Naive B cell (primary cell): ENCODE data around the gene PLA2G4D. TPM values are rescaled to one million over a fixed set of nuclear protein-coding genes. Genes with fewer than 3 reads are reported as not detected.

ENCODE experiments used
- ATAC-seq, 2 donors: fragments of 150-1000 bp; cut with Tn5 transposase; 2 replicates each; pipeline ENCODE4 v1.10.0; 2021; ENCODE audit warnings: low read depth in 2 of 2, mild to moderate bottlenecking in 2 of 2, moderate library complexity in 2 of 2
- DNase-seq: peaks from one replicate; pipeline ENCODE4 v3.0.0; 2022
- H3K27ac Mint-ChIP-seq, 6 donors: one replicate each; pipeline ENCODE4 v1.8.0; 2020 to 2022; ENCODE audit warnings: mild to moderate bottlenecking in 6 of 6, mixed read lengths in 6 of 6, moderate library complexity in 5 of 6, inconsistent platforms in 2 of 6
- H3K27me3 Mint-ChIP-seq, 3 donors: one replicate each; pipeline ENCODE4 v1.8.0; 2021 to 2022; ENCODE audit warnings: mixed read lengths in 3 of 3, mild to moderate bottlenecking in 1 of 3
- H3K36me3 Mint-ChIP-seq, 2 donors: one replicate each; pipeline ENCODE4 v1.8.0; 2020 to 2022; ENCODE audit warnings: mixed read lengths in 2 of 2, inconsistent platforms in 1 of 2, mild to moderate bottlenecking in 1 of 2
- H3K4me1 Mint-ChIP-seq, 3 donors: one replicate each; pipeline ENCODE4 v1.8.0; 2020 to 2022; ENCODE audit warnings: mixed read lengths in 3 of 3, inconsistent platforms in 1 of 3, mild to moderate bottlenecking in 1 of 3, moderate library complexity in 1 of 3
- H3K4me3 Mint-ChIP-seq, 8 donors: one replicate each; pipeline ENCODE4 v1.8.0; 2020 to 2022; ENCODE audit warnings: mild to moderate bottlenecking in 8 of 8, mixed read lengths in 8 of 8, moderate library complexity in 8 of 8, inconsistent platforms in 2 of 8
- H3K9me3 Mint-ChIP-seq, 7 donors: one replicate each; pipeline ENCODE4 v1.8.0; 2020 to 2022; ENCODE audit warnings: mixed read lengths in 7 of 7, mild to moderate bottlenecking in 5 of 7, inconsistent platforms in 2 of 7, moderate library complexity in 1 of 7
- polyA plus RNA-seq, 6 donors: library from polyadenylated mRNA; unstranded; fragments of 300-500 nt; fragmentation: Illumina TruSeq; gene quantifications; one replicate each; pipeline ENCODE4 v1.2.3, GENCODE V29; 2021; ENCODE audit warnings: low read depth in 6 of 6

The PLA2G4D gene
- polyA plus RNA-seq, 6 donors from 2014 or later = not detected

DNA sequence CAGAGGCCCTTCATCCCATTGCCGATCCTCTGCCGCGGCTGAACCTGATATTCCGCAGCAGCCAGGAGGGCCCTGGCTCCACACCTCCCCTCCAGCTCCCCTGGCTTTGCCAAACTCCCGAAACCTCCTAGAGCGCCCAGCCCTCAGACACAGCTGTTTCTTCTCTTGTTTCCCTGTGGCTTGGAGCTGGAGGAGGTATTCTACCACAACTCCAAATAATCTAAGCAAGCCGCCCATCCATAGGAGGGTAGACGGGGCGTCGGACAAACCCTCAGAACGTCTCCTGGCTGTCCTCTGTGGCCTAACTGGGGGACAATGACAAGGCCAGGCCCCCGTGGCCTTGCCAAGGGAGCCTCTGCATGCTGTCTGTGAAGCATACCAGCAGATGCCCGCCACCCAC lies 10.4 kb downstream of the PLA2G4D start:
- Mint-ChIP-seq H3K9me3 (no peaks in the 10 kb centered on the region), H3K27ac (no peak overlapping the region), H3K27me3 (peaks cover 4 to 39% (median 32%) of the 10 kb centered on the region in 3 donors), H3K4me1 (peaks cover 6 to 8% (median 6%) of the 10 kb centered on the region in 3 donors), H3K36me3 (no peaks in the 10 kb centered on the region), H3K4me3 (no peak overlapping the region)
- ATAC-seq = no peak
- no peak for DNase-seq

- DNase-seq = no peak
- Mint-ChIP-seq H3K4me1 (peaks cover 6 to 8% (median 6%) of the 10 kb centered on the region in 3 donors), H3K36me3 (no peaks in the 10 kb centered on the region), H3K4me3 (no peak overlapping the region), H3K27me3 (peaks cover 4 to 39% (median 32%) of the 10 kb centered on the region in 3 donors), H3K9me3 (no peaks in the 10 kb centered on the region), H3K27ac (no peak overlapping the region)
- ATAC-seq = no peak
Measured at GRCh38 chr15:42083605-42083908, 10.8 kb downstream of the PLA2G4D start.

GRCh38 chr15:42082823-42083604 lies 11.3 kb downstream of the PLA2G4D start:
- Mint-ChIP-seq H3K9me3 (no peaks in the 10 kb centered on the region), H3K27ac (peak overlapping the region in 1 of 6 donors; percentile 80), H3K4me3 (no peak overlapping the region), H3K36me3 (no peaks in the 10 kb centered on the region), H3K27me3 (peaks cover 4 to 35% (median 26%) of the 10 kb centered on the region in 3 donors), H3K4me1 (peaks cover 6 to 8% (median 6%) of the 10 kb centered on the region in 3 donors)
- no peak for DNase-seq
- no peak for ATAC-seq

DNA sequence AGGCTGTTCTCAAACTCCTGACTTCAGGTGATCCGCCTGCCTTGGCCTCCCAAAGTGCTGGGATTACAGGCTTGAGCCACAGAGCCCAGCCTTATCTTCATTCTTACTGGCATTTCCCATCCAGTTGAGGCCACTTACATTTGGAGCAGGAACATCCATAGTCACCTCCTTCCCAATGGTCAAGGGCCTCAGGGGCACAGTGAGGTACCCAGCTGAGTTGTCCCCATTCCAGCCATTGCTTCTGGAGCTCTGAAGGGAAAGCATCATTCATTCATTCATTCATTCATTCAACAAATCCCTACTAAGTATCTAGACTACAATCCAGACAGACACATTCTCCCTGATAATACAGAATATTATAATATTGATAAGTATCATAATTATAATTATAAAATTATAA lies 12.2 kb downstream of the PLA2G4D start:
- Mint-ChIP-seq H3K27ac (no peak overlapping the region), H3K27me3 (peaks cover 4 to 31% (median 21%) of the 10 kb centered on the region in 3 donors), H3K9me3 (no peaks in the 10 kb centered on the region), H3K36me3 (no peaks in the 10 kb centered on the region), H3K4me1 (peaks cover 6 to 8% (median 6%) of the 10 kb centered on the region in 3 donors), H3K4me3 (no peak overlapping the region)
- no peak for ATAC-seq
- no peak for DNase-seq

DNA sequence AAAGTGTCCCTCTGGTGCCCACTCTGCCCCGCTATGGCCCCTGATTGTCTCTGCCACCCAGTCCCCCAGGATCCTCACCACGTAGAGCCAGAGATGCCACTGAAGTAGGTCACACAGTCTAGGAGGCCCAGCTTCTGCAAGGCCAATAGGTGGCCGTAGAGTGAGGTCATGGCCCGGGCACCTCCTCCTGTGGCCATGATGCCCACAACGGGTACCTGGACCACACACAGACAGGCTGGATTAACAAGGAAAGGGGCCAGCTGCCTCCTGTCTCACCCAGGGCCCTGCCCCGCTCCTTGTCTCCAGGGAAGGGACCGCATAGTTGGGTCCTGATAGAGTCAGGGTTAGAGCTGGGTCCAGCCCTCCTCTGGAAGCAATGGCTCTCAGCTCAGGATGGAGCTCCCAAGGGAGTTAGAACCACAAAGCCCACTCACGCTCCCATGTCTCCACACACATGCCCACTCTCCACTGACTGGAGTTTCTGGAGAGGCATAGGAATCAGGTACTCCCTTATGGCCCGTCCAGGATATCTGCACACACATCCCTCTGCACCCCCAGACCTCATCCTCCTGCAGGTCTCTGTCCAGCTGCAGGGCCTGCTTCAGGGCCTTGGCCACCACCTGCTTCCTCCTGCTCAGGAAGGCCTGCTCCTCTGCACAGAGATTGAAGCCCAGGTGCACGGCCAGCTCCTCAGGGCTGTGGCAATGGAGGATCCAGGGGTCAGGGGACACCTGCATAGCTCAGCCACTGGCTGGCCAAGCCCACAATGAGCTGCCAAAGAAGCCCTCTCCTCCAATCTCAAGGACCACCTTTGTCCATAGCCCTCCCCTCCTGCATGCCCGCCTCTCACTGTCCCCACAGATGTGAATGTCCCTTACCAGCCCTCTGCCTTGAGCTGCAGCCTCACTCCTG lies 13.2 kb downstream of the PLA2G4D start:
- Mint-ChIP-seq H3K27me3 (peaks cover 4 to 25% (median 21%) of the 10 kb centered on the region in 3 donors), H3K4me3 (no peak overlapping the region), H3K4me1 (peaks cover 6 to 8% (median 6%) of the 10 kb centered on the region in 3 donors), H3K27ac (no peak overlapping the region), H3K9me3 (no peaks in the 10 kb centered on the region), H3K36me3 (no peaks in the 10 kb centered on the region)
- ATAC-seq = no peak
- DNase-seq = no peak

GRCh38 chr15:42080186-42080918 lies 14.0 kb downstream of the PLA2G4D start:
- DNase-seq = no peak
- Mint-ChIP-seq H3K9me3 (no peaks in the 10 kb centered on the region), H3K4me3 (no peak overlapping the region), H3K36me3 (no peaks in the 10 kb centered on the region), H3K27ac (no peak overlapping the region), H3K4me1 (peaks cover 6 to 8% (median 6%) of the 10 kb centered on the region in 3 donors), H3K27me3 (peaks cover 4 to 25% (median 21%) of the 10 kb centered on the region in 3 donors)
- no peak for ATAC-seq

DNA sequence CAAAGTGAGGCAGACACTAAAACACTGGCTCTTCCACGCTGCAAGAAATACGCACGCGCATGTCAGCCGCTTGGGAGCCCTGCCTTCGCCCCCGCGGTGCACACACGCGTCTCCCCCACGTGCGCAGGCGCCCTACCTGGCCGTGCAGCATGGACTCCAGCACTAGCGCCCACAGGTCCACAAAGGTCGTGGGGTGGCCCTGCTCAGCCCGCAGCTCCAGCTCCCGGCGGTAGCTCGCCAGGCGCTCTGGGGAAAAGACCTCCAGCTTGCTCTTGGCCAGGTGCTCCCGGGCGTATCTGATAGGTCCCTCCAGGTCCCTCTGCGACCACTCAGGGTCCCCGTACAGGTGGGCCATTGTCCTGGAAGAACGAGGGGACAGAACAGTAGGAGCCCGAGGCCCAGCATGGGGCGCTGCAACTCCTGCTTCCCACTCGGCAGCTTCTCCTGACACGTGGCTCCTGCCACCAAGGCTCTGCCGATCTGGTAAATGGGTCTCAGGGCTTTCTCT lies 14.9 kb downstream of the PLA2G4D start:
- Mint-ChIP-seq H3K36me3 (no peaks in the 10 kb centered on the region), H3K27me3 (peaks cover 4 to 19% (median 18%) of the 10 kb centered on the region in 3 donors), H3K27ac (no peak overlapping the region), H3K4me3 (no peak overlapping the region), H3K9me3 (no peaks in the 10 kb centered on the region), H3K4me1 (peaks cover 2 to 5% (median 3%) of the 10 kb centered on the region in 3 donors)
- DNase-seq (no peak), ATAC-seq (no peak)

GRCh38 chr15:42078903-42079302 lies 15.5 kb downstream of the PLA2G4D start:
- Mint-ChIP-seq H3K27me3 (peaks cover 0 to 13% (median 13%) of the 10 kb centered on the region in 3 donors), H3K27ac (no peak overlapping the region), H3K4me1 (no peaks in the 10 kb centered on the region), H3K9me3 (no peaks in the 10 kb centered on the region), H3K4me3 (no peak overlapping the region), H3K36me3 (no peaks in the 10 kb centered on the region)
- ATAC-seq (no peak), DNase-seq (no peak)

DNA sequence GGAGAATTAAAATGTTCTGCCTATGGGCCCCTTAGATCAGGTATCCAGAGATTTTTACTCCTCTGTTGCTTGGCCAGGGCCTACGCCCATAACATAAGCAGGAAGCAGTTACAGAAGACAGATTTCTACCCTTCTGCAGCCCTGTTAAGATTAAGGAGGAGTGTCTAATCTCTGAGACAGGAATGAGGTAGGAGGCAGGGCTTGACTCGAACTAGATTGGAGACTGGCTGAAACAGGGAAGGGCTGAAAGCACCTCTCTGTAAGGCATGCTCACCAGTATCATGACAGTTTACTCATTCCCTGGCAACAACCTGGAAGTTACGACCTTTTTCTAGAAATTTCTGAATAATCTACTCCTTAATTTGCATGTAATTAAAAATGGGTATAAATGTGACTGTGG lies 16.7 kb downstream of the PLA2G4D start:
- Mint-ChIP-seq H3K27ac (peak overlapping the region in 2 of 6 donors; percentile 23 to 37), H3K27me3 (peaks cover 0 to 10% (median 6%) of the 10 kb centered on the region in 3 donors), H3K36me3 (no peaks in the 10 kb centered on the region), H3K9me3 (no peaks in the 10 kb centered on the region), H3K4me3 (no peak overlapping the region), H3K4me1 (no peaks in the 10 kb centered on the region)
- ATAC-seq (no peak), DNase-seq (no peak)

- Mint-ChIP-seq H3K9me3 (peaks cover 0 to 7% (median 0%) of the 10 kb centered on the region in 7 donors), H3K4me3 (no peak overlapping the region), H3K36me3 (no peaks in the 10 kb centered on the region), H3K4me1 (no peaks in the 10 kb centered on the region), H3K27me3 (peaks cover 5 to 20% (median 8%) of the 10 kb centered on the region in 3 donors), H3K27ac (no peak overlapping the region)
- DNase-seq (no peak), ATAC-seq (no peak)
Measured at GRCh38 chr15:42073418-42073817, 20.9 kb downstream of the PLA2G4D start.

DNA sequence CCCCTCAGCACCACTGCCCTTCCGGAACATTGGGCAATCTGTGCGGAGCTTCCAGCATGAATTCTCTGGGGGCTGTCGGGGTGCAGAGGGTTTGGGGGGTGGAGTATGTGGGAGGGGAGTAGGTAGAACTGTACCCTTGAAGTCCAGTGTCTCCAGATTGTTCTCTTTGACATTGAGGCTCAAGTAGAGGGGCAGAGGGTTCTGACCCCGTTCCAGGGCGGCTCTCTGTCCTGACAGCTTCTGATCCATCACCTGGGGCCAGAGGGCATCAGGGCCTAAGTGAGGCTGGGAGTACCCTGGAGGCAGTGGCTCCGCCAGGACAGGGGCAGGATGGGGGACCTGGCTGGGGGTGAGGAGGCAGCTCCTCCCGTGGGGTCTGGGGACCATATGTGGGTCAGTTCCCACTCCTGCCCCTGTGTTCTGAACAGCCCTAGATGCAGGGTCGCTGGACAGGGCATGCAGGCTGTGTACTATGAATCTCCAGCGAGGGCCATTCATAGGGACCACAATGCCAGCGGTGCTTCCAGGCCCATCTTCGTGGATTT lies 22.1 kb downstream of the PLA2G4D start:
- H3K4me3 Mint-ChIP-seq = no peak overlapping the region
- H3K4me1 Mint-ChIP-seq = no peaks in the 10 kb centered on the region
- H3K9me3 Mint-ChIP-seq = peaks cover 2 to 16% (median 8%) of the 10 kb centered on the region in 7 donors
- no peak for ATAC-seq
- peaks cover 10 to 20% (median 15%) of the 10 kb centered on the region in 3 donors for H3K27me3 Mint-ChIP-seq
- peaks cover 5 to 9% of the 10 kb centered on the region in 2 donors for H3K36me3 Mint-ChIP-seq
- H3K27ac Mint-ChIP-seq = no peak overlapping the region
- DNase-seq = no peak

DNA sequence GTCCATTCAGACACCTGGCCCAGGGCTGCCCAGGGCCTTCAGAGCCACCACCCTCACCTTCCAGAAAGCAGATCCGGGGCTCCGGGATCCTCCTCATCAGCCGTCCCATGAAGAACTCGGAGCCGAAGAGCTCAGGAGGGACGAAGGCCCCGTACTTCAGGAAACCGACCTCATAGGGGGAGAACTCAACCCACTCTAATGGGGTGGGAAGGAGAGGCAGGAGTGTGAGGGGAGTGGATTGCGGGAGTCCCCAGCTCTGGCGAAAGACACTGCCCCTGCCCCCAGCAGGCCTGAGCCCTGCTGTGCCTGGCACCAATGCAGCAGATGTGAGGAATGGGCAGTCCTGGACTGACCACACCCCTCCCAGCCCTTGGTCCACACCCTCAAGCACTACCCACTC lies 22.6 kb downstream of the PLA2G4D start:
- H3K9me3 Mint-ChIP-seq = peaks cover 2 to 16% (median 8%) of the 10 kb centered on the region in 7 donors
- peaks cover 10 to 23% (median 16%) of the 10 kb centered on the region in 3 donors for H3K27me3 Mint-ChIP-seq
- ATAC-seq = no peak
- no peak for DNase-seq
- H3K36me3 Mint-ChIP-seq = peaks cover 5 to 9% of the 10 kb centered on the region in 2 donors
- H3K4me1 Mint-ChIP-seq = peaks cover 0 to under 1% (median 0%) of the 10 kb centered on the region in 3 donors
- no peak overlapping the region for H3K4me3 Mint-ChIP-seq
- no peak overlapping the region for H3K27ac Mint-ChIP-seq

DNA sequence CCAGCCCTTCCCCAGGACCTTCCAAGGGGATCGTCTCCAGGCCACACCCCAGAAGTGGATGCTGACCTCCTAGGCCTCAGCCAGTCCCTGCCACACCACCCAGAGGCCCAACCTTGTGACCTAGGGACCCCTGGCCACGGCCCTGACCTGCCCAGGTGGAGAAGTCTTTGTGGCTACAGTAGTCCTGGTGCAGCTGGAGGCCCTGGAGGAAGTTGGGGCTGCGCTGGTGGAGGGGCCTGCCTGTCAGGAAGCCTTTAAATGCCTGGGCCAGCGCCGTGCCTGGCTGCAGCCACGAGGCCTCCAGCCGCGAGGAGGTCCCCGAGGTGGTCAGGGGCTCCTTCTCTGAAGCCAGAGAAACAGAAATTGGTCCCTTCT lies 23.4 kb downstream of the PLA2G4D start:
- Mint-ChIP-seq H3K27ac (no peak overlapping the region), H3K4me1 (peaks cover 0 to 8% (median 6%) of the 10 kb centered on the region in 3 donors), H3K4me3 (no peak overlapping the region), H3K9me3 (peaks cover 2 to 20% (median 12%) of the 10 kb centered on the region in 7 donors), H3K36me3 (peaks cover 5 to 9% of the 10 kb centered on the region in 2 donors), H3K27me3 (peaks cover 15 to 31% (median 24%) of the 10 kb centered on the region in 3 donors)
- no peak for DNase-seq
- no peak for ATAC-seq
